GM19468 (cell line): ENCODE results near the gene OR1F1.
"Not testable (repeated sequence)": the region's sequence is repeated elsewhere in the genome, so short reads cannot be mapped to it uniquely, and the experiment has no call there.

Experiments
- ATAC-seq: cut with Tn5 transposase; IDR thresholded peaks from one replicate; pipeline ENCODE4 v1.9.1; 2021; ENCODE audit warnings: mild to moderate bottlenecking, moderate library complexity, moderate number of reproducible peaks; ENCODE audit not compliant: unreplicated experiment; ENCODE audit errors: extremely low read depth

Gene OR1F1

DNA sequence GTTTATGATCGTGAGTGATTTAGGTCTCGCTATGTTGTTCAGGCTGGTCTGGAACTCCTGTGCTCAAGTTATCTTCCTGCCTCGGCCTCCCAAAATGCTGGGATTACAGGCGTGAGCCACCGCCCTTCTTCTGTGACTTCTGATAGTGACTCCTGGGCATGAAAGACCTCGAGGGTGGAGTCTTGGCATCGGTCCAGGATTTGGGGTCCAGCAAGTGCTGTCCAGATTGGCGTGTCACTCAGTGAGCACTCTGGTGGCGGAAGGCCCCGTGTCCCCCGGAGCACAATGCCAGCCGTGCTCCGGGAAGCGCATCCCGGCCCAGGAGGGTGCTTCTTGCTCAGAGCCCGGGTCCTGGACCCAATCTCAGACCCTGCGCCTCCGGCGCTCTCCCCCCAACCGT is 6.8 kb downstream of the OR1F1 start:
- ATAC-seq, result no peak

DNA sequence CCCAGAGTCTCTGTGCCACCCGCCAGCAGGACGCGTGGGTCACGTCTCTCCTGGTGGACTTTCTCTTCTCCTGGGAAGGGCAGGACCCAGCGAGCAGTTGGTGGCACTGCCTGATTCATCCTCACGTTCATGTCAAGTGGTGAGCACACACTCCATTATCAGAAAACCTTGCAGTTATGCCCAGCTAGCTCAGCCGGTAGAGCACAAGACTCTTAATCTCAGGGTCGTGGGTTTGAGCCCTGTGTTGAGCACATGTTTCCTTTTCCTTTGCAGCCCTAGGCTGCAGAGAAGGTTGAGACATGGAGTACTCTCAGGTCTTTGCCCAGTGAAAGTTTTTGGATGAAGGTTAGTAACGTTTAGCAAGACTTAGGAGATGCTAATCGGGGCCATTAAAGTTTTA is 8.0 kb downstream of the OR1F1 start:
- no peak for ATAC-seq

GRCh38 chr16:3197694-3198333 is 9.8 kb downstream of the OR1F1 start:
- ATAC-seq, result not testable (repeated sequence)

DNA sequence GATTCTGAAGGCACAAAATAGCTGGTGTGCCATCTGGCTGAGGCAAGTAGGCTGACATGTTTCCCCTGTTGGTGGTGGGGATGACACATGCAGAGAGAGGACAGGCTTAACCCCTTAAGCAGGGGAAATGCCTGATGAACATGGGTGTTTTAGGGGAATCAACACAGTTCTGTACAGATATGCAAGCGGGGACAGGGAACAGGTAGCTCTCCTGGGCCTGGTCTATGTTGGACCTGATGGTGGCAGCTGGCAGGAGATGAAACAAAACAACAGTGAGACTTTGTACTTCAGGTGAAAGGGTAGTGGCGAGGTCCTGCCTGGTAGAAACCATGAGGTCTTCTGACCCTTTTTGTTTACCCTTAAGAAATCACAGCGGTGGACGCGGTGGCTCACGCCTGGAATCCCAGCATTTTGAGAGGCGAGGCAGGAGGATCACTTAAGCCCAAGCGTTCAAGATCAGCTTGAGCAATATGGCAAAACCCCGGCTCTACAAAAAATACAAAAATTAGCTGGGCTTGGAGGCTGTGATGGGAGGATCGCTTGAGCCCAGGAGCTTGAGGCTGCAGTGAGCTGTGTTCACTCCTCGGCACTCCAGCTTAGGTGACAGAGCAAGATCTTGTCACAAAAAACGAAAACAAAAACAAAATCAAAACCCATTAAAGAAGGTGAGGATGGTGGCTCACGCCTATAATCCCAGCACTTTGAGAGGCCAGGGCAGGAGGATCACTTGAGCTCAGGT is 10.5 kb downstream of the OR1F1 start:
- no peak for ATAC-seq

GRCh38 chr16:3202903-3203539 is 15.0 kb downstream of the OR1F1 start:
- ATAC-seq, result no peak

DNA sequence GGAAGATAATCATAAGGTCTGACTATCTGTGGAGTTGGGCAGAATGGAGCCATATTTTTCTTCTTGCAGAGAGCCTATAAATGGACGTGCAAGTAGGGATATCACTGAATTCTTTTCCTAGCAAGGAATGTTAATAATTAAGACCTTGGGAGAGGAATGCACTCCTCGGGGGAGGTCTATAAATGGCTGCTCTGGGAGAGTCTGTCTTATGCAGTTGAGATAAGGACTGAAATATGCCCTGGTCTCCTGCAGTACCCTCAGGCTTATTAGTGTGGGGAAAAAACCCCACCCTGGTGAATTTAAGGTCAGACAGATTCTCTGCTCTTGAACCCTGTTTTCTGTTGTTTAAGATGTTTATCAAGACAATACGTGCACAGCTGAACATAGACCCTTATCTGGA is 17.9 kb downstream of the OR1F1 start:
- not testable (repeated sequence) for ATAC-seq

- ATAC-seq, result no peak
Measured at GRCh38 chr16:3207086-3207953, 19.3 kb downstream of the OR1F1 start.

DNA sequence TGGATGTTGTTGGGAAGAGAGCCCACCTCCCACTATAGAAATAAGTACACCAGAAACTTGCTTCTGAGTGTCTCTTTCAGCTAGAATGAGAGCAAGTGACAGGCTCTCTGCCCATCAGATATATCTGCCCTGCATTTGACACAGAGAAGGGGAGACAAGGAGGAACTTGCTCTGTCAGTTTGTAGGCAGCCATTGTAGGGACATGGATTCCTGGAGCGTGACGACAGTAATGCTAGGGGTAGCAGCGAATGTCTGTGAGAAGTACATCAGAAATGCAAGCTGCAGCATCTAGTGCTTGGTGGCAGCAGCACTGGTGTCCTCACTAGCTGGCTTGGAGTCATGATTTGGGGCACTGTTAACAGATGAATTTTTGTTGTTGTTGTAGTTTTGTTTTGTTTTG is 24.0 kb downstream of the OR1F1 start:
- no peak for ATAC-seq

GRCh38 chr16:3212567-3212966 is 24.6 kb downstream of the OR1F1 start:
- ATAC-seq, result no peak

GRCh38 chr16:3214904-3215600 is 27.0 kb downstream of the OR1F1 start:
- no peak for ATAC-seq

- ATAC-seq, result no peak
Measured at GRCh38 chr16:3215601-3216262, 27.7 kb downstream of the OR1F1 start.

DNA sequence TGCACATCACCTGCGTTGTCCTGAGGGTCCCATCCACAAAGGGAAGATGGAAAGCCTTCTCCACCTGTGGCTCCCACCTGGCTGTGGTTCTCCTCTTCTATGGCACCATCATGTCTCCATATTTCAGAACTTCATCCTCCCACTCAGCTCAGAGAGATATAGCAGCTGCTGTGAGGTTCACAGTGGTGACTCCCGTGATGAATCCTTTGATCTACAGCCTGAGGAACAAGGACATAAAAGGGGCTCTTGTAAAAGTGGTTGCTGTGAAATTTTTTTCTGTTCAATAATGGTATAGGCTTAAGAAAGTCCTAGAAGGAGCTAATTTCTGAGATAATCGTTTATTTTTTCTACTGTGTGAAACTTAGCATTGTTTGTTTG is 28.2 kb downstream of the OR1F1 start:
- ATAC-seq, result no peak

DNA sequence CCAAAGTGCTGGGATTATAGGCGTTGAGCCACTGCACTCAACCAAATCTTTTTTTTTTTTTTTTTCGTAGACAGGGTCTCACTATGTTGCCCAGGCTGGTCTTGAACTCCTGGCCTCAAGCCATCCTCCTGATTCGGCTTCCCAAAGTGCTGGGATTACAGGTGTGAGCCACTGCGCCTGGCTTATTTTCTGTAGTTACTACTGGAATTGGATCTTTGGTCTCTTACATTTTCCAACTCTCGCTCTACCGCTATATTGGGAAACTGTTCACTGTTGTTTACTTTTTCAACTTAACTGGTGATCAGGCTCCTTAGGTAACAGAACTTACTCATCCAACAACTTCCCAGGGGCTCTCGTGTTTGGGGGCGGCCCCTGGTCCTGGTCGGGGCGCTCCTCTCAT is 32.8 kb downstream of the OR1F1 start:
- no peak for ATAC-seq

DNA sequence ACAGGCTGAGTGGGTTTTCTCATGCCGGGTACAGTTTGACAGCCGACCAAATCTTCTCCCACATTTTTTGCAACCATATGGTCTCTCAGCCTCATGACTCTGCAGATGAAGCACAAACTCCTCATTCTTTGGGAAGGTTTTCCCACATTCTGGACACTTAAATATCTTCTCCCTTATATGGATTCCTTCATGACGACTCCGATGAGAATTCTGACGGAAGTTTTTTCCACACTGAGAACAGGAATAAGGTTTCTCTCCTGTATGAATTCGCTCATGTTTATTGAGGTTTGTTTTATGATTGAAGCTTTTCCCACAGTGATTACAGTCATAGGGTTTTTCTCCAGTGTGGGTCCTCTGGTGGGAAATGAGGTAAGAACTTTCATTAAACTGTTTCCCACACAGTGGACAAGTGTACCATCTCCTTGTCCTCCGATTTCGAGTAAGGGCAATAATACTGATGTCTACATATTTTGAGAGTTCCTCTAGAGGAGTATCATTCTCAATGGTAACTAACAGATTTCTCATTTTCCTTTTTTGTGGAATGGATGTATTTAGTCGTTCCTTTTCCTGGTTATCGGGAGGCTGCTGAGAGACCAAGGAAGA is 36.0 kb downstream of the OR1F1 start:
- ATAC-seq, result no peak

GRCh38 chr16:3234543-3234856 is 46.5 kb downstream of the OR1F1 start:
- ATAC-seq, result no peak

GRCh38 chr16:3234857-3235561 is 47.0 kb downstream of the OR1F1 start, which contains the start of gene ZNF200:
TSS of gene ZNF200 (minus strand) at chr16:3235158. CDS start at chr16:3233755, 1,403 bp downstream.
- ATAC-seq, result peak; percentile 40

- ATAC-seq, result no peak
Measured at GRCh38 chr16:3235856-3236669, 48.1 kb downstream of the OR1F1 start.

DNA sequence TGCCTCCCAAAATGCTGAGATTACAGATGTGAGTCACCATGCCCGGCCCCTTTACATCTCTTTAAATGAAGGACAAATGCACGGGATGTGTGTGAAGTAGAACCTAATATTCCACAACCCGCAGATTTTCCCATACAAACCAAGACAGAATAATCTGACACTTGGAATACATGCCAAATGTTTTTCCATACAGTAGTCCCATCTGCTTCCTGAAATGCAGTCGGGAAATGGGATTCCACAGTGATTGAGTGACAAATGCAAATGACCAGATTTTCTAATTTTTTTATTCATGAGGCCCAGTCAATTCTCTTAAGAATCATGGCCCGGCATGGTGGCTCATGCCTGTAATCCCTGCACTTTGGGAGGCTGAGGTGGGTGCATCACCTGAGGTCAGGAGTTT is 53.8 kb downstream of the OR1F1 start:
- no peak for ATAC-seq
